HG03103 (cell line): ENCODE data around the gene GRK5.

Experiments used
- ATAC-seq: cut with Tn5 transposase; IDR thresholded peaks from one replicate; pipeline ENCODE4 v1.9.1; 2021; ENCODE audit warnings: low read depth; ENCODE audit not compliant: unreplicated experiment

GRK5 gene

DNA sequence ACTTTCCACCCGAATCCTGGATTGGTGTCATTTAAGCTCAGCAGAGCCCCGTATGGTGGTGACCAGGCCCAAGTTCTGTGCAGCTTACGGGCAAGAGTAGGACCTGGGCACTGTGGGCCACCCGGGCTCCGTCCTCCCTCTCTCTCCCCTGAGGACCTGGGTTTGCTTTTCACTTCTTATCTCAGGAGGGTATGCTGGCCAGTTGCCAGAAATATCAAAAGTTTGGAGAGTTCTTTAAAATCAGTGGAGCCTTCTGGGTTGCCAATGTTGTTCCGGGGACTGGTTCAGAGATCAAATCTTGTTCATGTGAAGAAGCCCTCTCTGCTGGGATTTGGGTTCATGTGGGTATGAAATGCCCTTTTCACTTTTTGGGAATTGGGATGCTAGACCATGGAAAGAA lies 145.4 kb downstream of the GRK5 start:
- no peak for ATAC-seq

DNA sequence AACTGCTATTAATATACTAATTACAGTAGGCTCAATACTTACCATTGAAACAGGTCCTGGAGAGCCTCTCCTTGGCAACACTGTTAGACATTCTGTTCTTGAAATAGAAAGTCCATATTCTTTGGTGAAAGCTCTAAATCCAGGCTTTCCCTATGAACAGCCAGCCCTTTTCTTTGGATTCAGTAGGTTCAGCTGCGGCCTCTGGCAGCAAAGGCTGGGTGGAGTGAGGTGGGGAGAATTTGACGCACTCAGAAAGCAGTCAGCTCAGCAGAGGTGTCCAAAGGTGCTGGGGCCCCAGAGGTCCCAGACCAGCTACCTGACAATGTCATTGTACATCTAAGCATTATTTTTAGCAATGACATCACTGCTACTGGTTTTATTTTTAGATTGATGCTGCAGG lies 146.1 kb downstream of the GRK5 start:
- no peak for ATAC-seq

- no peak for ATAC-seq
Observed at GRCh38 chr10:119355930-119356329, 148.6 kb downstream of the GRK5 start.

GRCh38 chr10:119357412-119358151 lies 150.2 kb downstream of the GRK5 start:
- ATAC-seq, result no peak

DNA sequence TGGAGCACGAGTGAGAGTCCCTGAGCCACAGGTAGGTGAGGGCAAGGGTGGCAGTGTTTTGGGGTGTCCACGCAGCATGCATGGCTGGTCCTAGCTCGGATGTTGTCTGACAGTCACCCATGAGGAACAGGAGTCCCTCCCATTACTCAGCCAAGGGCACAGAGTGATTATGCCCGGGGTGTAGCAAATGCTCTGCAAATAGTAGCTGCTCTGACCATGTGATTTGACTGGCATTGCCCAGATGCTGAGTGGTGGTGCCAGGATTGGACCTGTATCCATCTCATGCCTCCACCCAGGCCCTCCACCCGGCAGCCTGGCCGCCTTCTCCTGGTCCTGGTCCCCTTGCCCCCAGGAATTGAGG lies 150.8 kb downstream of the GRK5 start:
- no peak for ATAC-seq

DNA sequence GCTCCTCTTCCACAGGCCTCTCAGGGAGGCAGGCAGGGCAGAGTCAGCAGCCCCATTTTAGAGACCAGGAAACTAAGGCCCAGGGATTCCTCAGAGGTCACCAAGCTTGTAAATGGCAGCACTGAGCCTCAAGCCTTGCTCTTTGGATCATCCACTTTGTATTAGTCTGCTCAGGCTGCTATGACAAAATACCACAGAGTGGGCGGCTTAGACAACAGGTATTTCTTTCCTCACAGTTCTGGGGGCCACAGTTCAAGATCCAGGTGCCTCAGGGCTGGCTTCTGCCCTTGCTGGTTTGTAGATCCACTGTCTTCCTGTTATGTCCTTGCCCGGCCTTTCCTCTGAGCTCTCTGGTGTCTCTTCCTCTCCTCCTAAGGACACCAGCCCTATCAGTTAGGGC lies 151.2 kb downstream of the GRK5 start:
- ATAC-seq, result no peak

- ATAC-seq, result no peak
Observed at GRCh38 chr10:119359025-119359424, 151.7 kb downstream of the GRK5 start.

DNA sequence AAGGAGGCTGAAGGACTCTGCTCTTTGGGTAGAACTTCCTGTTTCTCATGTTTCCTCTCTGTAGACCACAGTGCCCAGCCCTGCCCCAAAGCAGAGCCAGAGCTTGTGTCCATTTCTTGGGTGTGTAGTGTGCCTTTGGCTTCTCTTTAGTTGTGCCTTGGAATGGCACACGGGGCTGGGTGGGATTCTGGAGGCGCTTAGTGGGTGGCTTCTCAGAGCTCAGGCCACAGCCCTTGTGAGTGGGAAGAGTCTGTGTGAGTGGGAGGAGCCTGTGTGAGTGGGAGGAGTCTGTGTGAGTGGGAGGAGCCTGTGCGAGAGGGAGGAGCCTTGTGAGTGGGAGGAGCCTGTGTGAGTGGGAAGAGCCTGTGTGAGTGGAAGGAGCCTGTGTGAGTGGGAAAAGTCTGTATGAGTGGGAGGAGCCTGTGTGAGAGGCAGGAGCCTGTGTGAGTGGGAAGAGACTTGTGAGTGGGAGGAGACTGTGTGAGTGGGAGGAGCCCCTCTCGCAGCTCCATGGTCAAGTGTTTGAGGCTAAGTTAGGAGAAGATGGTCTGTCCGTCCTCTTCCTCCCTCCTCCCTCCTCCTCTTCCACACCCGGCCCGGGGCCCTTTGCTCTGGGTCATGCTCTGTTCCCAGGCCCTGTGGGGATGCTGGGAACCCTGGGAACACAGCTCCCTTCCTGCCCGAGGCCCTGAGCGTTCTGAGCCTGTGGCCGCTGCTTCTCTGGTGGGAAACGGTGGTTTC lies 153.0 kb downstream of the GRK5 start:
- ATAC-seq, result no peak

- no peak for ATAC-seq
Observed at GRCh38 chr10:119361037-119361436, 153.7 kb downstream of the GRK5 start.

- no peak for ATAC-seq
Observed at GRCh38 chr10:119362122-119362521, 154.8 kb downstream of the GRK5 start.

DNA sequence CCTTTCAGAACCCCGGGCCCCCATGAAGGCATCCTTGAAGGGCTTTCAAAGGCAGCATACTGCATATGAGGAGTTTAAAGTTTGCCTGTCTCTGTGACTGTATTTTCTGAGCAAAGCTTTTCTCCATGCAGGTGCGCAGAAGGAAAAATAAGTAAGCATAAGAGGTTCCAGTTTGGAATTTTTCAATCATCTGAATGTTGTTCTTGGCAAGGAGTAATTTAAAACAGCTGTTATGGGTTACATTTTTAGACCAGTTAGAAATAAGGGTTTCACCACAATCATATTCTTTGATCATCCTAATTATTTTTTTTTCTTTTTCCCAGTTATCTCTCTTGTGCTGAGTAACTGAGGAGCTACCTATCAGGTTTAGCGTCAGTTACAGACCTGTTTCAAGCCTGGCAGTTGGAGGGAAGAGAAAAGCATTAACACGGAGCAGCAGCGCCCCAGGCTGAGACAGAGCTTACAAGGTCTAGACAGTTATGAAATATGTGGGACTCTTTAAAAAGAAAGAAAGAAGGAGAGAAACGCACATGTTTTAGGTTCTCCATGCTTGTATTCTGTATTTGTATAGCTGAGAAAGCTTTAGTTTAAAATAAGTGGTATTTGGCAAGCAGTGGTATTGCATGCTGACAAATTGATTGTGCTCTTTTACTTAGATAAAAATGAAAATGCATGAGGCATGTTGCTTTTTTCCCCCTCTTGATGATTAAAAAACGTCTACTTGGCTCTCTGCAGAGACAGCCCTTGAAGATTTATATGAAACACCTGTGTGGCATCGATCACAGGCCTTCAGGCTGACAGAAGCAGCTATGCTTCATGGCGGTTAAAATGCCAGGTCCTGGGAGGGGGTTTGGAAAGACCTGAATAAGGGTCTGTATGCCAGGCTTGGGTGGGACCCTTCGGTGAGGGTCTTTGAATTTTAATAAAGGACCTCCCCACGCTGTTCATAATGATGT lies 157.6 kb downstream of the GRK5 start:
- no peak for ATAC-seq

GRCh38 chr10:119365773-119366599 lies 158.6 kb downstream of the GRK5 start:
- ATAC-seq, result no peak

DNA sequence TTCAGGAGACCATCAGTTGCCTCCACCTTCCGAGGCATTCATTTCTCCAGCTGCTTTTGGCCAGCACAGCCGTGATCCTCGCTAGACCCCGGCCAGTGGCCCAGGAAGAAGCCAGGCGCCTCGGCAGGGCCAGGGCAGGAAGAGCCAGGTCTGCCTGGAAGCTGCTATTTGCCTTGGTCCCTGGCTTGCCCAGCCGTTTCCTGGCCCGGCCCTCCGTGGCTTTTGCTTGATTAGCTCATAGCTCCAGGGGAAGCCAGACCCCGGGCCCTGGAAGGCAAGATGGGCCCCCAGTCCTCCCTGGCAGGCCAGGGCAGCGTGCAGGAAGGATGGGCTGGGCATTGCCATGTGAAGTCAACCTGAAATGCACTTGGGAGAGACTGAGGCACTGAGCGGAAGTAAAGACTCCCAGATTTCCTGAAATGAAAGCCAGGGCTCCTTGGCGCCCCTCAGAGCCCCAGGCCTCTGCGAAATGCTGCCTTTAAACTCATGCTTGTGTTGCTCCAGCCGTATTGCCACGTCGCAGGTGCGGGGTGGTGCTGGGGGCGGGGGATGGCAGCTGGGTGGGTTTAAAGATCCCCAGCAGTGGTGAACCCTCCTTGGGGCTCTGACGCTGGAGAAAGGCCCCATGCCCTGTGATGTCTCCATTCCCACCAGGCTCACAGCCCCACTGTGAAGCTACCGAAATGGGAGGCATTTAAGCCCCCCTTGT lies 160.6 kb downstream of the GRK5 start:
- no peak for ATAC-seq

DNA sequence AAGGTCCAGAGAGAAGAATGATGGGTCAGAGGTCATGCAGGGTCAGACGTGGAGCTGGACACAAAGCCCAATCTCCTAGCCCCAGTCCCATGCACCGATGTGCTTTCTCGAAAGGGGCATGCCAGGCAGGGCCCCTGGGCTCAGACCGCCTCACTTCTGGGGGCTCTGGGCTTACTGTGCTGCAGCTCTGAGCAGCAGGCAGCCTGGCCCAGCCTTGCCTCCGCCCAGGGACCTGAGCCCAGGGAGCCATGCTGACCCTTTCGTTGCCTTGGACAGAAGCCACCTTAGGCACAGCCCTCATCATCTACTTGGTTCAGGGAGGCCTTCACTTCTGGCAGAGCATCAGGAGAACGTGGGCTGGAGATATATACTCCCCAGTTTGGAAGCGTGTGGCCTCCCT lies 161.2 kb downstream of the GRK5 start:
- no peak for ATAC-seq

DNA sequence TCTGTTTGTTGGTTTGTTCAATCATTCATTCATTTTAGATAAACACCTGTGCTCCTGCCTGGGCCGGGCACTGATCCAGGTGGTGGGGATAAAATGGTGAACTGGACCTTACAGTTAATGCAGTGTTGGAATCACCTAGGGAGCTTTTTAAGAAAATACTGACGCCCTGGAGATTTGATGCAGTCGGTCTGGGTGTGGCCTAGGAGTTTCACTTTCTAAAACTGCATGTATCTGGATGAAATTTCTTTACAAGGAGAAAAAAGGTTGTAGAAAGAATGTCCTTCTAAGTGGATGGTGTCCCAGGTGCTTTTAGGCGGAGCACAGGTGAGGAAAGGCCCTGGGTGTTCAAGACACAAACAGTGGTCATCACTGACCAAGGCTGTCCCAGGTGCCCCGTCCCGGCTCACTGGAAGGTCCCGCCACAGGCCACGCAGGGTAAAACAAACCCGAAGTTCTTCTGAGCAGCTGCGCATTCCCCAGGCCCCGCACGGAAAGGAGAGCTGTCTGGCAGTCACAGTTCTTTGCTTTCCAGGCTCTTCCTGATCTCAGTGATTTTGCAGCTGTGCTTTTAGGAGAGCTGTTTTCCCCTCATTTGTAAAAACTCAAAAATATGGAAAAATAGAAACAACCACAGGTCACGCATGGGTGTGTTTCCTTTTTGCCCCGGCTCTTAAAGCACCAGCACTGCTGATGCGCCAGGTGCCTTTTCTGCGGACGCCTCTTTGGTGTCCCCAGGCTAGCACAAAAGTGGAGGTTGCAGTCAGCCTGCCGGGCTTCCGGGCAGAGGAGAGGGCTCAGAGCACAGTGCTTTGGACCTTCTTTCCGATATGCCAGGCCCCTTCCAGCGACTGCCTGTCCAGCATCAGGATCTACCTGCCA lies 161.9 kb downstream of the GRK5 start:
- peak; percentile 46 for ATAC-seq

DNA sequence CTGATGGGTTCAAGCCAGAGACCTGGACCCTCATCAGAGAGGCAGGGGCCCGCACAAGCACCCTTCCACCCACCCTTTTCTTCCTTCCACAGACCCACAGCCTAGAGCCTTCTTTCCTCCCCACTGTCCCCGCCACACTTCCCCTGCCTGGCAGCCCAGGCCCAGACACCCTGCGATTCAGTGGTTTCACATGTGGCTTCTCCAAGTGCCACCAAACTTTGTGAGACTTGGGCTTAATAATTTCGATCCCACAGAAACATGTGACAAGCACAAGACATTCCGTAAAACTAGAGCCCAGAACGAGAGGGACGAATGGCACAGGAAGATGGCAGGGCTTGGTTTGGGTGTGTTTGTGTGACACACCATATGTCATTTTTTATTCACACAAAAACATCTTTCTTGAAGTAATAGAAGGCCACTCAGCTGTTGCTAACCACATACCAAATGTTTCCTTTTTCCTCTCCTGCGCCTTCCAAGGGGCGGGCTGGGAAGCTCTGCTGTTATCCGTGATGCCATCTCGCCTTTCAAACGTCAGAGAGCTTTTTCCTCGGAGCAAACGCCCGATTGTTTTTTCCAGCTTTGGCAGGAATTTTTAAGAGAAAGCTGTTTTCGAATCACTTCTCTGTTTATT lies 162.9 kb downstream of the GRK5 start:
- ATAC-seq, result no peak

DNA sequence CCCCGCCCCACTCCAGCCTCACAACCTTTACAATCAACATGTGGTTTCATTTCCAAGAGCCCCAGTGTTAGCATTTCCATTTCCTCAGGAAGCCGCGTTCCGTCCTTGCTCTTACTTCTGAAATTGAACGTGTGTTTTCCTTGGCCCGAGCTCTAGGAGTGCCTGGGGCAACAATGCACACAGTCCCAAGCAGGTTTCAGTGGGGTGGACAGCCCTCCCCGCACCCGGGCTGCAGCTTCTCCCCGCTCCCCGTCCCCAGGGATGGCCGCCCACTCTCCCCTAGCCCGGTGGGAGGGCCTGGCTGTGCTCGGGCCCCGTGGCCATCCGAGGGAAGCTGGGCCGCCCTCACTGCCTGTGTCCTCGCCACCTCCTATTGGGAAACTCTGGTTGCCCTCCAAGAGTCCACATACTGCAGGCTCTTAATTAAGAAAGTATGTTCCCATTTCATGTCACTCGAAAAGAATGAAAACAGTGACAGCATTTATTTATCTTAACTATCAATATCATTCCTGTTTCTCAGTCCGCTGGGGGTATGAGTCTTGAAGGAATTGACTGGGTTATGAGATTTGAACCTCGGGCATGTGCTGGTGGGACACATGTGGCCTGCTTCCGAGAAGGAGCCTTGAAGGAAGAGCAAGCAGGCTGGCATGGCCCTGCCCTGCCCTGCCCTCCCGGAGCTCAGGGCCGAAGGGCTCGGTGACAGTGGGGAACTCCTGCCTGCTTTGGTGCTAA lies 163.8 kb downstream of the GRK5 start:
- ATAC-seq, result no peak
